NCI-H526 (cell line): ENCODE data around the gene SH3PXD2A.

ENCODE experiments used
- DNase-seq, 2 experiments: peaks; one replicate each; lab custom pipeline; 2025; lab: John Stamatoyannopoulos, UW

SH3PXD2A gene

GRCh38 chr10:103874730-103875129 is 19.4 kb upstream of the SH3PXD2A start:
- no peak for DNase-seq

DNA sequence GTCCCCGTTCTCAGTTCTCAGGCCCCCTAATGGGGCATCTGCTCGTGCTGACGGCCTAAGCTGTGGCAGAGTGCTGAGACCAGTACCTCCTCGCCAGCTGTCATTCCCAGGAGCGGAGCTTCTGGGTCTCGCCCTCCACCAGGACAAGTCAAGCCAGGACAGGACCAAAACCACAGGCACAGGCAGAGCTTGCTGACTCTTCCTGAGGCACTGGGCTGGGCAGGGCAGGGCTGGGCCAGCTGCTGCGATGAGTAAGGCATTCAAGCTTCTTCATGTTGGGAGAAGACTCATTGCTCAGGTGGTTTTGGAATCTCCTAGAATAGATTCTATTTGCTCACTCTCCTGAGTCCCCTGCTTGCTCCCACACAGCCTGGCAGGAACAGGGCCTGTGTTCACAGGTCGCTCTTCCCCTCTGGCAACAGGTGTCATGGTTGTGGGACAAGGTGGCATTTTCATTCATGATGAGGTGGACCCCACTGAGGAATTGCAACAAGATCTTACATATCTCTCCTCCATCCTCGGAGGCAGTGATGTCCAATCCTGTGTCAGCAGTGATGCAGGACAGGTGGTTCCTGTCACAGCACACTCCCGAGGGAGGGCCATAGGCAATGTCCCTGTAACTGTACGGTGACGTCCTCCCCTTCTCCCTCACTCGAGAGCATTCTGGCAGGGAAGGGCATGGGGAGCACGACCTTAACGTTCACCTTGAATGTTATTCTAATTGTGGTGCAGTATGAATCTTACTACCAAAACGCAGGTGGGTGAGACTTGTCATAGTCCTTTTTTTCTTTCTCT is 17.0 kb upstream of the SH3PXD2A start:
- DNase-seq: no peak

GRCh38 chr10:103871006-103871405 is 15.6 kb upstream of the SH3PXD2A start:
- DNase-seq: no peak

DNA sequence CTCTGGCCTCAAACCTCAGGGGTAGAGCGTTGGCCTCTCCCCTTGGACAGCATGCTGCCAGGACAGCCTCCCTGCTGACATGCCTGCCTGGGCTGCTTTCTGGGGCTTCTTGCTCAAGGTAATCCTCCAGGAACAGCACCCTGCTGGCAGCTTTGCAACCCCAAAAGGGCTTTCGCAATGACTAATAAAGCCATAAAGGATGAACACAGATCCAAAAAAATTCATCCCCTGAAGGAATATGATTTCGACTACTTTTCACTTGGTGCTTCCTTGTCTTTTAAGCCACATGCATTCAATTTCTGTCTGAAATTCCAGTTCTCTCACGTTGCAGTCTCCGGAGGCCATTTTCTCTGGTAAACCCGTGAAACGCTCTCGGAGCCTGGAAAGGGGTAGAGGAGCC is 15.1 kb upstream of the SH3PXD2A start:
- DNase-seq: no peak

DNA sequence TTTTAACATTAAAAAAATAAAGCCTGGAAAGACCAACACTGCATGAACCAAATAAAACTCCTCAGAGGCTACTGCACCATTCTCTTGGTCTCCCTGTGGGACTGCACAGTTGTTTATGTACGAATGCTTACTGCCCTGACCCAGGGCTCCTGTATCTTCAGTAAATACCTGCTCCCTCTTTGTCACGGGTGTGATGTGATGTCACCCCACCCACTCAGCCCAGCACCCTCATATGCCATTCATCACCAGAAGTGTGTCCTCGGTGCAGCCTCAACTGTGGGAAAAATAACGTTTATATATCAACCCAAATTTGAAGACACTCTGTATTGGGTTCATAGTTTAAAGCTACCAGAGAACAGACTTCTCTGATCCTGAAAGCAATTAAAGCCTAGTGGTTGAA is 14.0 kb upstream of the SH3PXD2A start:
- no peak for DNase-seq

- no peak for DNase-seq
These were observed 12.8 kb upstream of the SH3PXD2A start for GRCh38 chr10:103868200-103868599.

DNA sequence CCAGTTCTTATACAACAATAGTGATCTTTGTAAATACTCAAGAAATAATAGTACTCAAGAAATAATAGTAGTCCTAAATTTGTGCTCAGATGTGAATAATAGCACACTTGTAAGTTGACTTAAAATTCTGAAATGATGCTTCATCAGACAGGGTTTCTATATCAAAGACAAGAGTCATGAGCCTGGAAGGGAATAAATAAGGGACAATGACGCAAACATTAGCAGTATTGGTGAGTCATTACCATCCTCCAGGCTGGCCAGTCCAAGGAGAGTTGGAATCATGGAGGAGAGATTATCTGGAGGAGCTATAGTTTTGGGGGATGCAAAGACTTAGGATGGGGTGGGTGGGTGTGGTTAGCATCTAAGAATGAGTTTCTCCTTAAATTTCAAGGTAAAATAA is 6.1 kb upstream of the SH3PXD2A start:
- DNase-seq: no peak

DNA sequence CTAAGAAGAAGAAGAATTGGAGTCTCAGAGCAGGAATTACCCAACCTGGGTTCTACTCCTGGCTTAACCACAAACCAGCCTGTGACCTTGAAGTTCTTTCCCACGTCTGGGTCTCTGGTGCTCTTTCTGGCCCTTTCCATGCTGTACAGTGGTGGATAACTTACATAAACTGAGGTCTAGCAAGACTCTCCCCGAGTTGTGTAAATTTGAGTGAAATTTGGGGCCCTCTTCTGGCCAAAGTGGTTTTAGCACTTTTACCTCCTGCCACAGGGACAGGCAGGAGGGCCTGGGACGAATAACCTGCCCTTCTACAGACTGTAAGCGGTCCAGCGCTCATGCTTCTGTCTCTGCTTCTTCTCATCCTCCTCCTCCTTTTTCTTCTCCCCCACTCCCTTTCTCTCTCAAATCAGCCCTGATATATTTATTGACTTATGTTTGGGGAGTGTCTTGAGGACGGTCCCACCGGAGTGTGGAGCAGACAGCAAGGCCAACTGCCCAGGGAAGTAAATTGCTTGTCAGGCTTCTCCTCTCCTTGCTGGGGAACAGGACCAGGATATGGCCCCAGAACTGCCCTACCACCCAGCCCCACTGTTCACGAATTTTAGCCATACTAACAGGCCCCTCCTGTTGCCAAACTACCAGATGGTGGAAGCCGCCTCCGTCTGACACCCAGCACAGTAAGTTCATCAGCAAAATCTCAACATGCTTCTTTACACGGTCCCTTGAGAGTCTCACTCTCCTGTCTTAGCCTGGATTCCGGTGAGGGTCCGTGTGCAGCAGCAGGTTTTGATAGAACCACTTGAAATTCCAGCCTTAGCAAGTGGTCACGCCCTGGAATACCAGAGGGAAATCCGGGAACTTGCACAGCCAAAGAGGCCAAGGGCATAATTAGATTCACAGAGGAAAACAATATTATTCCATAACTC is 4.0 kb upstream of the SH3PXD2A start:
- peak; percentile 60 to 74 for DNase-seq

DNA sequence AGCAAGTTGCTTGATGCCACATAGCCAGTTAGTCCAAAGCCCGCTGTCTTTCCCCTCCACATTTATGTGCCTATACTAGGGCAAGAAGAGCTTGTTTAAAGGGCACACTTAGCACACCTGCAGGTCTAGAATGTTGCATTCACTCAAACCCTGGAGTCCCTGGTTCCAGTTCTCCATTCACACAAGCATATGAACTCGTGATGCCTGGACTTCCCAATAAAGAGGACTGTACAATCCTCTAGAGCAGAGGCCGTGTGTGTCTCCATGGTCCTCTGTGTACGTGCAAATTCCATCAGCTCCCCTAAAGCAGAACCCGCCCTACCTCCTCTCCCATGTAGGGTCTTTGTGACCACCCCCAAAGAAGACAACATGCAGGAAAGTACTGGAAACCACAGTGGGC is 3.0 kb upstream of the SH3PXD2A start:
- no peak for DNase-seq

- no peak for DNase-seq
These were observed 1.4 kb upstream of the SH3PXD2A start for GRCh38 chr10:103856797-103857170.

DNA sequence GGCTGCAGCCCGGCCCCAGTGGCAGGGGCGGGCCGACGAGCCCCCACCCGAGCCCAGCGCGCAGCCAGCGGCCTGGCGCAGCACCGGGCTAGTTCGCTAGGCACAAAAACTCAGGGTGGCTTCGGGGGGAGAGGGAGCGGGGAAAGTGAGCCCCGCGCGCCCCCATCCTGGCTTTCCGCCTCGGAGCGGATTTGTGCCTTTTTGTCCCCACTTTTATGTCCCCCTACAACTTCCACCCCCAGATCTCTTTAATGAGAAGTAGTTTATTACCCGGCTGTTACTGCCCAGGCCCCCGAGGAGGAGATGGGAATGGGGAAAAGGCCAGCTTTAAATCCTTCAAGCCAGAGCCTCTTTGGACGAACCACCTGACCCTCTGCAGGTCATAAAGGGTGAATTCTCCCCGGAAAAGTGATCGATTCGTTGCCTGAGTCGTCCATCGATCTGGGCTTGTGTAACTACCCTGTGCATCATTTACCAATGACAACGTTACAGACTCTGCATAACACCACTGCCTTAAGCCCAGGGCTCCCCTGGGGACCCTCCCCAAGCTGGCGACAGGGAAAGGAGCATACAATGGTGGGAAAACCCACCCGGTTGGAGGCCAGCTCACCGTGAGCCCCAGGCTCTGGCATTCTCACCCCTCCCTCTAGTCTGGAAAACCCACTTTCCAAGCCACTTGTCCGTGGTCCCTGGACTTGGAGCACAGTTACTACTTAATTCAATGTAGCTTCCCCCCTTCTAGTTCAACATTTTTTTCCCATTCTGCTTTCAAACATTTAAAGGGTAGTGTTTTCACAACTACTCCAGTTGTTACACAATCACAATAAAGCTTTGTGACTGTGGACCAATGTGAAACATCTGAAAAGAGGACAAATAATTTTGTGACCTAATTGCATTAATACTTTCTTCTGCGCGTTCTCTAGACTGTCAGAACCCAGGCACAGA is 748 bp upstream of the SH3PXD2A start:
- DNase-seq: no peak

DNA sequence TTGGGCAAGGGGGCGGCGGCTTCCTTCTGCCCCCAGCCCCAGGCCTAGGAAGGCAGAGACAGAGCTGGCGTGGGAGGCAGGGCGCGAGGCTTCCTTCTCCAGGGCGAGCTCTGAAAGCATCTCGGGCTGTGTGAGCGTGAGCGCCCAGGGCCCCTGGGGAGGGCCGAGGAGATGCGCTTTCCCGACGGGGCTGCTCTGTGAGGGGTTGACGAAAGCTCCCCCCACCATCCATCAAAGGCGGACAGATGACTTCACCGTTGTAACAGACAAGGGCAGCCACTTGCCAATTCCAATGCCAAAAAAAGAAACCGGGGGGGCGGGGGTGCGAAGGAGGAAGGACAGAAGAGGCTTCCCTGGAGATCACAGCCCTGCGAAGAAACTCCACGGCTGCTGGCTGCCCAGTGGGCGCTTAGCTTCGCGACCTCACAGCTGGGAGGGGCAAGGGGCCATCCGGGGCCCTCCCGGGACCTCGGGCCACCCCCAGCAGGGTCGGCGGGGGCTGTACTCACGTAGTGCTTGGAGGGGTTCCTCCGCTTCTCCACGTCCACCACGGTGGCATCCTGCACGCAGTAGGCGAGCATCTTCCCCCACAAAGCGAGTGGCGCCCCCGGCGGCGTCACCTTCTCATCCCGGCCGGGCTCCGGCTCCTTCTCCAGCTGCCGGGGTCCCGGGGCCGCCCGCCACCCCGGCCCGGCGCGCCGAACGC is 537 bp downstream of the SH3PXD2A start:
- peak in 1 of 2 experiments; percentile 66 for DNase-seq

GRCh38 chr10:103854265-103854685 is 1.1 kb downstream of the SH3PXD2A start:
- no peak for DNase-seq

GRCh38 chr10:103853428-103854264 is 1.7 kb downstream of the SH3PXD2A start:
- DNase-seq: no peak

DNA sequence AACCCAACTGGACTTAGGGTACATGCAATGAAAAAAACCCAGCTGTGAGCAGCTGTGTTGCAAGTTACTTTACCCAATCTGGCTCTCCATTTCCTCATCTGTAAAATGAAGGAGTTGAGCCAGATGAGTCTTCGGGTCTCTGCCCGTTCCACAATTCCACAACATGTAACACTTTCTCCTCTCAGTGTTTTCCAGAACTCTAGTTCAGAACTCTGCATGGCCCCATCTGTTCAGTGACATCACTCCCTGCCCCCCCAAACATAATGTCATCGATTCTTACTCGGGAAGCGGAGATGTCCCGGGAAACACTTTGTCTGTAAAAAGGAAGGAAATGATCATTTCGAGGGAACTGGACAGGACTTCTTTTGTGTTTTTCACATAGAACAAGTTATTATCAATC is 2.5 kb downstream of the SH3PXD2A start:
- no peak for DNase-seq

DNA sequence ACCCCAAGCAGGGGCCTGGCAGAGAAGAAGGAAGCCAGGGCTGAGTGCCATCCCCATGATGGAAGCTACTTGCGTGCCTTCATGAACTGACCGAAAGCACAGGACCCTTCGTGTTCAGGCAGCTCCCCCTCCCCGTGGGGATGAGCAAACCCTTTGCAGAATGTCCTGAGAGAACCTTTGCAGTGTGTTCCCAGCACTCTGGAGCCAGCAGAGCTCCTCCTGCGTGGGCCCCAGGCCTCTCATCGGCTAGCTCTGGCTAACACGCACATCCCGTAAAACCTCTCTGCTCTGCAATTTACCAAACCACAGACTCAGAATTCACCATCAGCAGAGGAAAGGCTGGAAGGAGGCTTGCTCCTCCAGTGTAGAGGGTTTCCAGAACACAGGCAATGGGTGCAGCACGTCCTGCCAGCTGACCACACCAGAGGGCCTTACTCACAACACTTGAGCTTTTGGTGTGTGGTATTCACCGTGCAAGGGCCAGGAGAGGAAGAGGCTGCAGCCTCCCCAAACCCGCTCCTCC is 3.1 kb downstream of the SH3PXD2A start:
- DNase-seq: no peak

DNA sequence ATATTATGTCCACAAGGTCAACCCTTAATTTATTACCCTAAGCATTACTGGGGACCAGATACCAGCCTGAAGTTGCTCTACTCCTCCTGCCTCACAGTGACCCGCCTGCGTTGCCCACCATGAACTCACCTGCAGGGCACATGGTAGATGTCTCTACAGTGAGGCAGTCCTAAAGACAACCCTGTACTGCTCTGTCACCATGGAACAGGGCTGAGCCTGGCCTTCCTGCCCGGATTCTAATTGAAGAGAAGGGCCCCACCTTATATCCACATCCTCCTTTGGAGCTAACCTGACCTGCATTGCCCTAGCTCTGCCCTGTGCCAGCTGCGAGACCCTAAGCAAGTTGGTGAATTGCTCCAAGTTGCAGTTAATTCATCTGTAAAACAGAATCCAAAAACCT is 4.1 kb downstream of the SH3PXD2A start:
- no peak for DNase-seq

- DNase-seq: no peak
These were observed 4.8 kb downstream of the SH3PXD2A start for GRCh38 chr10:103850572-103850895.

GRCh38 chr10:103849880-103850571 is 5.3 kb downstream of the SH3PXD2A start:
- DNase-seq: no peak
